Gastroesophageal sphincter (tissue), 4 donors: ENCODE data around the gene OBI1. TPM values are rescaled to one million over a fixed set of nuclear protein-coding genes. Genes with fewer than 3 reads are reported as not detected.

ENCODE experiments used
- ATAC-seq: fragments of 150-250 bp; one replicate; pipeline ENCODE4 v1.9.1; 2016; ENCODE audit warnings: mild to moderate bottlenecking, moderate library complexity
- H3K27ac ChIP-seq, 4 donors: fragments of 200-600 bp; sonication (generic) in 3 of 4; 1 replicate in 3 of 4; 2 replicates in 1 of 4; pipeline ENCODE4 v1.5.1; 2016 to 2019
- H3K27me3 ChIP-seq: fragments of 200-600 bp; sonication (generic); one replicate; pipeline ENCODE4 v1.5.1; 2019
- H3K36me3 ChIP-seq, 2 donors: fragments of 200-600 bp; sonication (generic); one replicate each; pipeline ENCODE4 v1.5.1; 2019; ENCODE audit warnings: control low read depth in 1 of 2
- H3K4me1 ChIP-seq, 3 donors: fragments of 200-600 bp; sonication (generic); 1 replicate in 2 of 3; 2 replicates in 1 of 3; pipeline ENCODE4 v1.5.1; 2016 to 2019; ENCODE audit warnings: control low read depth in 2 of 3
- H3K4me3 ChIP-seq, 2 donors: fragments of 200-600 bp; sonication (generic); one replicate each; pipeline ENCODE4 v1.5.1; 2019; ENCODE audit warnings: mild to moderate bottlenecking in 1 of 2, moderate library complexity in 1 of 2
- H3K9me3 ChIP-seq, 3 donors: fragments of 200-600 bp; sonication (generic); one replicate each; pipeline ENCODE4 v1.5.1; 2017 to 2019; ENCODE audit warnings: control low read depth in 2 of 3
- EP300 ChIP-seq: sonication (generic); formaldehyde crosslinking; IDR thresholded peaks from one replicate; pipeline ENCODE4 v1.6.1; 2017; ENCODE audit warnings: antibody characterized with exemption, mild to moderate bottlenecking
- POLR2A ChIP-seq, 2 donors: fragments of 450-650 bp; IDR thresholded peaks; one replicate each; pipeline ENCODE4 v1.6.1; 2017; ENCODE audit warnings: antibody characterized with exemption in 2 of 2, mild to moderate bottlenecking in 2 of 2, moderate library complexity in 1 of 2
- POLR2AphosphoS5 ChIP-seq: sonication (generic); formaldehyde crosslinking; IDR thresholded peaks from one replicate; pipeline ENCODE4 v1.6.1; 2017; ENCODE audit warnings: antibody characterized with exemption
- WGBS, 2 donors: methylation state at CpG; one replicate each; pipeline ENCODE4 v1.1.5; 2018; ENCODE audit warnings: low coverage in 1 of 2; 5-methylcytosine and 5-hydroxymethylcytosine counted together
- total RNA-seq, 4 donors: library from RNA; depleted of rRNA; stranded (reverse); fragments of >200 nt; gene quantifications; one replicate each; pipeline ENCODE4 v1.1.0, GENCODE V29; 2016
- TF ChIP-seq, protein P1 (sequence below), 4 experiments: fragments of 200-600 bp in 2 of 4; fragments of 450-650 bp in 2 of 4; sonication (generic) in 1 of 4; IDR thresholded peaks; one replicate each; pipeline ENCODE4 v1.5.1; 2017 to 2019; ENCODE audit warnings: antibody characterized with exemption in 4 of 4, mild to moderate bottlenecking in 2 of 4, moderate library complexity in 2 of 4

OBI1 gene
- total RNA-seq, 4 donors from 2014 or later, result 9.6 to 15.5 (median 10.7) TPM

DNA sequence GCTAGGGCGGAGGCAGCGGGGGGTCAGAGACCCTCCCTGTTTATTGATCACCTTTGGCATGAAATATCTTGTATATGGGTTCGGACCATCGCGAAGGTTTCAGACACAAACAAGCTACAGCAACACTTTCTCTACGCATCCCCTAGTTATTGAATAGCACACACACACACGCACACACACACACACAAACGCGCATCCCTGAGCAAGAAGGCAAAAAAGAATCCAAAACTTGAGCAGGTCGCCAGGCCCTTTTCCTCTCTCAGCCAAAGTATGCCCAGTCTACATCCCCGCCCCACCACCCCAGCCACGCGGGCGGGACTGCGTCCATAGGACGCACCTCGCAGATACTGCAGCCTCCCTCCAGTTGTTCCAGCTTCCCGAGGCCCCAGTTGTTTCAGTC is 71.6 kb downstream of the OBI1 start:
- 10 to 16% methylated on average over 8 to 10 of the region's 18 CpGs for WGBS, 2 donors
- Histone ChIP-seq H3K4me3 (no peak overlapping the region), H3K27ac (no peak overlapping the region), H3K27me3 (peaks cover 97% of the 10 kb centered on the region), H3K9me3 (peaks cover 0 to 4% (median 0%) of the 10 kb centered on the region in 3 donors), H3K36me3 (no peaks in the 10 kb centered on the region), H3K4me1 (peaks cover 0 to 7% (median 0%) of the 10 kb centered on the region in 3 donors)
- no peak for ATAC-seq
- TF ChIP-seq, protein P1, sequence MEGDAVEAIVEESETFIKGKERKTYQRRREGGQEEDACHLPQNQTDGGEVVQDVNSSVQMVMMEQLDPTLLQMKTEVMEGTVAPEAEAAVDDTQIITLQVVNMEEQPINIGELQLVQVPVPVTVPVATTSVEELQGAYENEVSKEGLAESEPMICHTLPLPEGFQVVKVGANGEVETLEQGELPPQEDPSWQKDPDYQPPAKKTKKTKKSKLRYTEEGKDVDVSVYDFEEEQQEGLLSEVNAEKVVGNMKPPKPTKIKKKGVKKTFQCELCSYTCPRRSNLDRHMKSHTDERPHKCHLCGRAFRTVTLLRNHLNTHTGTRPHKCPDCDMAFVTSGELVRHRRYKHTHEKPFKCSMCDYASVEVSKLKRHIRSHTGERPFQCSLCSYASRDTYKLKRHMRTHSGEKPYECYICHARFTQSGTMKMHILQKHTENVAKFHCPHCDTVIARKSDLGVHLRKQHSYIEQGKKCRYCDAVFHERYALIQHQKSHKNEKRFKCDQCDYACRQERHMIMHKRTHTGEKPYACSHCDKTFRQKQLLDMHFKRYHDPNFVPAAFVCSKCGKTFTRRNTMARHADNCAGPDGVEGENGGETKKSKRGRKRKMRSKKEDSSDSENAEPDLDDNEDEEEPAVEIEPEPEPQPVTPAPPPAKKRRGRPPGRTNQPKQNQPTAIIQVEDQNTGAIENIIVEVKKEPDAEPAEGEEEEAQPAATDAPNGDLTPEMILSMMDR (IDR thresholded peaks at IDR 0.05), result no peak
- TF ChIP-seq EP300 (no peak), POLR2A (IDR thresholded peaks at IDR 0.05) (no peak), POLR2AphosphoS5 (no peak)

DNA sequence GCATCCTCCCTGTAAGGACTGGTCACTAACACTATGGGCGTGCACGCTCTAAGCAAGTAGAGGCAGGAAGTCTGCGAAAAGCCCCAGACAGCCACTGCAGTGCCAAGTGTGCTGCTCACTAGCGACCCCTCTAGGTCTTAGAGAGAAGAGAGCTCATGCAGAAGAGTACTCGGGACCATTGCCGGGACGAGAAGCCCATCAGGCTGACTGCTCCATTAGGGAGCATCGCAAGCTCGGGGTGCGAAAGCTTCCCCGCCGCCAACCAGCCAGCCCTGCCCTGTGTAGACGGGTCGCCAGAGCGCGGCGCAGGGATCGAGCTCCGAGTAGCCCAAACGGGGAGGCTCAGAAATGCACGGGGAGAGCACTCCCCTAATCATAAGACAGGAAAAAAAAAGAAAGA is 72.2 kb downstream of the OBI1 start:
- Histone ChIP-seq H3K36me3 (no peaks in the 10 kb centered on the region), H3K27ac (no peak overlapping the region), H3K4me1 (peaks cover 0 to 7% (median 0%) of the 10 kb centered on the region in 3 donors), H3K27me3 (peaks cover 96% of the 10 kb centered on the region), H3K9me3 (peaks cover 0 to 4% (median 0%) of the 10 kb centered on the region in 3 donors), H3K4me3 (no peak overlapping the region)
- no peak for TF ChIP-seq POLR2A (IDR thresholded peaks at IDR 0.05)
- no peak for TF ChIP-seq POLR2AphosphoS5
- TF ChIP-seq, protein P1 (IDR thresholded peaks at IDR 0.05), result no peak
- no peak for TF ChIP-seq EP300
- 5% methylated on average over 4 of the region's 21 CpGs; no CpG with 5 or more reads in 1 of the 2 donors for WGBS, 2 donors
- no peak for ATAC-seq

DNA sequence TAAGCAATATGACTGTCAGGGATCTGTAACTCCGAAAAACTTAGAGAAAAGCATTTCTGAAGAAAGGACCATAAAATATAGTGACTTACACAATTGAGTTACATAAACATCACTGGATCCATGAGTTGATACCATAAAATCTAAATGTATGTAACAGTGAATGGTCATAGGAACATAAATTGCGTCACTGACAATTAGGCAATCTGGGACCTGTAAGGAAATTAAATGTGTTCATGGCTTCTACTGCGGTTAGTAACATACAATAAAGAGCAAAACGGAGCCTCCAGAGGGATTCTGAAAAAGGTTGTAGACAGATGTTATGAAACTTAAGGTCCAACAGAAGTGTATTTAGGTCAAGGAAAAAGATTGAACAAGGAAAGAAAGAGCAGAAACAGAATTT is 82.7 kb downstream of the OBI1 start:
- Histone ChIP-seq H3K27me3 (peaks cover 18% of the 10 kb centered on the region), H3K27ac (no peak overlapping the region), H3K36me3 (no peaks in the 10 kb centered on the region), H3K4me3 (no peak overlapping the region), H3K4me1 (no peaks in the 10 kb centered on the region), H3K9me3 (no peaks in the 10 kb centered on the region)
- ATAC-seq, result no peak
- TF ChIP-seq, protein P1 (IDR thresholded peaks at IDR 0.05), result no peak
- TF ChIP-seq POLR2AphosphoS5, result no peak
- no peak for TF ChIP-seq EP300
- no peak for TF ChIP-seq POLR2A (IDR thresholded peaks at IDR 0.05)
- WGBS, 2 donors, result 94 to 100% methylated on average over 2 to 4 of the region's 4 CpGs

DNA sequence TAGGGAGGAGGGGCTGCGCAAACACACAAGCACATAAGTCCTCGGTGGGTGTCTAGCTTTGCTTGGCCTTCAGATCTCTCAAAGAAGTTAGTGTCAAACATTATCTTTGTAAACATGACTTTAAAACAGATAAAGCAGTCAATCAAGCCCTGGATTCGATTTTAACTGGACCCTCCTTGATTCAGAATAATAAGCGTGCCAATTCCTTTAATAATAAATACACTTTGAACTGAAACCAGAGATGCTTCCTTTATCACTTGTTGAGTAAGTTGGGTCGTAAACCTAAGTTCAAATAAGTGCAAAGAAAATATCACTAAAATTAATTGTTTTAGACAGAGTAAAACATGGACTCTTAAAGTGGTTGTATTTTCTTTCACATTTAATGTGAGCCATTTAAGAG is 86.5 kb downstream of the OBI1 start:
- no peaks in the 10 kb centered on the region for H3K9me3 ChIP-seq
- no peak overlapping the region for H3K4me3 ChIP-seq
- H3K27ac ChIP-seq, result no peak overlapping the region
- WGBS, 2 donors, result 61 to 78% methylated on average over 5 of the region's 5 CpGs
- TF ChIP-seq POLR2A (IDR thresholded peaks at IDR 0.05) (no peak), EP300 (no peak), POLR2AphosphoS5 (no peak)
- TF ChIP-seq, protein P1 (IDR thresholded peaks at IDR 0.05), result no peak
- H3K4me1 ChIP-seq, result no peaks in the 10 kb centered on the region
- H3K27me3 ChIP-seq, result peaks cover 15% of the 10 kb centered on the region
- no peak for ATAC-seq
- H3K36me3 ChIP-seq, result no peaks in the 10 kb centered on the region

DNA sequence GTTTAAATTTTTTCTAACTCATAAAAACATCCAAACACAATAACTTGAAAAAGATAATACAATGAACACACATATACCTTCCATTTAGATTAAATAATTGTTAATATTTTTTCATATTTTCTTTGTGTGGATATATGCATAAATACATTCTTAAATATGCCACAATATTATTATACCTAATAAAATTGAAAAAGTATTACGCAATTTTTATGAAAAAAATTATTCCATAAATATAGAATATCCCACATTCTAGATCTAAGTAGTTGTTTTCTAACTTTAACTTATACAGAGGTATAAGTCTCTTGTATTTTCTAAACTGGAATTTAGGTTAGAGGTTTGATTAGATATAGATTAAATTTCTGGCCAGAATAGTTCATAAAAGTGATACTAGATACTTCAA is 89.9 kb downstream of the OBI1 start:
- H3K9me3 ChIP-seq, result no peaks in the 10 kb centered on the region
- H3K4me3 ChIP-seq, result no peak overlapping the region
- no peaks in the 10 kb centered on the region for H3K4me1 ChIP-seq
- no peaks in the 10 kb centered on the region for H3K36me3 ChIP-seq
- peaks cover 19% of the 10 kb centered on the region for H3K27me3 ChIP-seq
- WGBS, 2 donors, result 93 to 95% methylated on average over 1 of the region's 1 CpG
- ATAC-seq, result no peak
- TF ChIP-seq EP300 (no peak), POLR2AphosphoS5 (no peak), POLR2A (IDR thresholded peaks at IDR 0.05) (no peak)
- TF ChIP-seq, protein P1 (IDR thresholded peaks at IDR 0.05), result no peak
- no peak overlapping the region for H3K27ac ChIP-seq
